HCT116 (cell line): ENCODE data around the gene TEK.

ENCODE experiments used
- POLR2A ChIP-seq: IDR thresholded peaks from 2 replicates; pipeline ENCODE4 v1.7.0; 2011; ENCODE audit warnings: borderline replicate concordance; ENCODE audit not compliant: insufficient read depth, insufficient read length; ENCODE audit errors: extremely low read depth
- TCF7L2 ChIP-seq: IDR thresholded peaks from 2 replicates; pipeline ENCODE4 v1.7.0; 2011; ENCODE audit warnings: borderline replicate concordance, inconsistent platforms; ENCODE audit not compliant: insufficient read depth, insufficient read length; ENCODE audit errors: extremely low read depth

GRCh38 chr9:27129221-27129620 is 20.2 kb downstream of the TEK start:
- TF ChIP-seq POLR2A (no peak), TCF7L2 (no peak)
